Progenitor cell of endocrine pancreas (in vitro differentiated cells): ENCODE measurements around the gene TIMP2. TPM values are rescaled to one million over a fixed set of nuclear protein-coding genes. Genes with fewer than 3 reads are reported as not detected.
A peak's percentile ranks its signal among the peaks of the same experiment; 100 is the strongest.

Experiments used
- DNase-seq: peaks from one replicate; pipeline ENCODE4 v3.0.0; 2021; ENCODE audit warnings: low spot score; ENCODE audit not compliant: unreplicated experiment
- H3K27ac Mint-ChIP-seq: 2 replicates; pipeline ENCODE4 v1.8.0; 2021; ENCODE audit warnings: mild to moderate bottlenecking, moderate library complexity, mixed read lengths
- H3K27me3 Mint-ChIP-seq: 2 replicates; pipeline ENCODE4 v1.8.0; 2021; ENCODE audit warnings: mixed read lengths
- H3K36me3 Mint-ChIP-seq: 2 replicates; pipeline ENCODE4 v1.8.0; 2022; ENCODE audit warnings: mixed read lengths; ENCODE audit not compliant: insufficient read depth
- H3K4me1 Mint-ChIP-seq: 2 replicates; pipeline ENCODE4 v1.8.0; 2021; ENCODE audit warnings: low read depth, mixed read lengths
- H3K4me3 Mint-ChIP-seq: 2 replicates; pipeline ENCODE4 v1.8.0; 2021; ENCODE audit warnings: low read depth, mild to moderate bottlenecking, moderate library complexity, mixed read lengths
- H3K9me3 Mint-ChIP-seq: 2 replicates; pipeline ENCODE4 v1.8.0; 2021; ENCODE audit warnings: low read depth, mixed read lengths
- CTCF ChIP-seq: fragments of 200-600 bp; sonication (generic); IDR thresholded peaks from one replicate; pipeline ENCODE4 v1.5.0; 2021; ENCODE audit warnings: antibody characterized with exemption, mild to moderate bottlenecking; ENCODE audit not compliant: unreplicated experiment
- total RNA-seq: library from RNA; stranded (reverse); gene quantifications from 2 replicates; pipeline ENCODE4 v1.2.1, GENCODE V29; 2021

Gene TIMP2
- total RNA-seq, 1 donor from 2014 or later = 51.4 TPM

GRCh38 chr17:78849026-78849425, 76.2 kb downstream of the TIMP2 start:
- Mint-ChIP-seq H3K27me3 (no peaks in the 10 kb centered on the region), H3K9me3 (no peaks in the 10 kb centered on the region), H3K4me3 (no peak overlapping the region), H3K36me3 (peaks cover 1% of the 10 kb centered on the region), H3K4me1 (no peaks in the 10 kb centered on the region), H3K27ac (peak overlapping the region; percentile 7)
- no peak for TF ChIP-seq CTCF
- no peak for DNase-seq

- Mint-ChIP-seq H3K36me3 (no peaks in the 10 kb centered on the region), H3K27ac (no peak overlapping the region), H3K4me3 (no peak overlapping the region), H3K9me3 (no peaks in the 10 kb centered on the region), H3K4me1 (no peaks in the 10 kb centered on the region), H3K27me3 (no peaks in the 10 kb centered on the region)
- no peak for DNase-seq
- no peak for TF ChIP-seq CTCF
Observed at GRCh38 chr17:78847052-78847451, 78.1 kb downstream of the TIMP2 start.

GRCh38 chr17:78844301-78845005, 80.7 kb downstream of the TIMP2 start:
- Mint-ChIP-seq H3K27me3 (no peaks in the 10 kb centered on the region), H3K27ac (peak overlapping the region; percentile 46), H3K4me3 (no peak overlapping the region), H3K4me1 (peaks cover 9% of the 10 kb centered on the region), H3K9me3 (no peaks in the 10 kb centered on the region), H3K36me3 (no peaks in the 10 kb centered on the region)
- DNase-seq = no peak
- no peak for TF ChIP-seq CTCF

- TF ChIP-seq CTCF = peak; percentile 53
- DNase-seq = no peak
- no peaks in the 10 kb centered on the region for H3K9me3 Mint-ChIP-seq
- H3K4me3 Mint-ChIP-seq = peak overlapping the region; percentile 37
- no peak overlapping the region for H3K27ac Mint-ChIP-seq
- H3K36me3 Mint-ChIP-seq = no peaks in the 10 kb centered on the region
- peaks cover 21% of the 10 kb centered on the region for H3K4me1 Mint-ChIP-seq
- no peaks in the 10 kb centered on the region for H3K27me3 Mint-ChIP-seq
Observed at GRCh38 chr17:78842881-78843565, 82.2 kb downstream of the TIMP2 start.

- DNase-seq = peak; percentile 99
- Mint-ChIP-seq H3K4me3 (peak within 1 kb of the TSS; percentile 79), H3K4me1 (peaks cover 21% of the 10 kb centered on the region), H3K36me3 (peaks cover 3% of the 10 kb centered on the region), H3K9me3 (no peaks in the 10 kb centered on the region), H3K27ac (peak within 1 kb of the TSS; percentile 97), H3K27me3 (no peaks in the 10 kb centered on the region)
- peak; percentile 29 for TF ChIP-seq CTCF
Observed at GRCh38 chr17:78840780-78841611, 84.2 kb downstream of the TIMP2 start, which contains the start of gene USP36. TSS of gene USP36 (minus strand) at chr17:78840814. CDS start at chr17:78836363, 4,451 bp downstream.
